GM19397 (cell line): ENCODE results near the gene WNT9A.

ENCODE experiments used
- ATAC-seq: cut with Tn5 transposase; IDR thresholded peaks from one replicate; pipeline ENCODE4 v1.9.1; 2021; ENCODE audit warnings: mild to moderate bottlenecking, moderate library complexity; ENCODE audit not compliant: unreplicated experiment

Gene WNT9A

DNA sequence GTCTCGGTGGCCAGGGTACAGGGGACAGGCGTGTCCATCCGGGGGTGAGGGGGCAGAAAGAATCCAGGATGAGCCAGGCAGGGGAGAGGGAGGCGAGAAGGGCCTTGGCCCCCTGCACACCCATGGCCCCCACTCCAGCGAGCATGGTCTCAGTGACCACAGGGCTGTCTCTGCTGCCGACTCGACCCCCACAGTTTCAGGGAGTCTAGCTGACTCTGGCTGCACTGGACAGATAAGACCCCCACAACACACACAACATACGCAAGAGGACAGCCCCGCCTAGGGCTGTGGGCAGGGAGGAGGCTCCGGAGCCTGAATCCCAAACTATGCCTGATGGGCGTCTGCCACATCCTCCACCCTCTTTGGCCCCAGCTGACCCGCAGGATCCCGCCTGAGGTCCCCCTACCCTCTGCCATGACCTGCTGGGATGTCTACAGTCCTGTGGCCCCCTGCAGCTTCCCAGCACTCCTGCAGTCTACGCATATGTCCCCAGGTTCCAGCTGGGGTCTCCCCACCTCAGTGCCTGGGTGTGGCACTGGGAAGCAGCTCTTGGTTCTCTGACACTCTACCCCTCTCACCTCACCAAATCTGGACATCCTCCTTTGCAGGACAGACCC is 22.0 kb downstream of the WNT9A start:
- ATAC-seq = no peak

- ATAC-seq = no peak
These were observed 22.7 kb downstream of the WNT9A start for GRCh38 chr1:227924833-227925574.

DNA sequence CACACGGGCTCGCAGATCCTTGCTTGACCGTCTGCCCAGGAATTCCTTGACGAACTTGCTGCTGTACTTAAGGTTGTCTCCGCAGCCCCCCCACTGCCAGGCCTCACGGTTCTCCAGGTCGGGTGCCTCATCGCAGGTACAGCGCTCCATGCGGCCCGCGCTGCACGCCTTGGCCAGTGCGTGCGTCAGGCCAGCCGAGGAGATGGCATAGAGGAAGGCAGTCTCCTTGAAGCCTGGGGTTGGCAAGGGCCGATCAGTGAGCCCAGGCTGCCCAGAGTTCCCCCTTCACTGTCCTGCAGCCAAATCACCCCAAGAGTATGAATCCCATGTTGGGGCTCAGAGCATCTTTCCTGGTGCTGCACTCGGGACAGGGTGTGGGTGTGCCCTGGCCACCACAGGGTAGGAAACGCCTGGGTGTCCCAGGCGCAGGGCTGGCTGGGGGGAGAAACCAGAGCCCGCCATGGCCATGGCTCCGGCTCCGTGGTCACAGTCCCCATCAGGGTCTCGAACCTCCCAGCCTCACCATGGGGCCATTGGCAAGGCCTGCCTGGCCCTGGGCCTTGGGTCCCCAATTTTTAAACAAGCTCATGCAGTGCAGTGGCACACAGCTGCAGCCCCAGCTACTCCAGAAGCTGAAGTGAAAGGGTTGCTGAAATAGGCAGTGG is 23.4 kb downstream of the WNT9A start:
- no peak for ATAC-seq

DNA sequence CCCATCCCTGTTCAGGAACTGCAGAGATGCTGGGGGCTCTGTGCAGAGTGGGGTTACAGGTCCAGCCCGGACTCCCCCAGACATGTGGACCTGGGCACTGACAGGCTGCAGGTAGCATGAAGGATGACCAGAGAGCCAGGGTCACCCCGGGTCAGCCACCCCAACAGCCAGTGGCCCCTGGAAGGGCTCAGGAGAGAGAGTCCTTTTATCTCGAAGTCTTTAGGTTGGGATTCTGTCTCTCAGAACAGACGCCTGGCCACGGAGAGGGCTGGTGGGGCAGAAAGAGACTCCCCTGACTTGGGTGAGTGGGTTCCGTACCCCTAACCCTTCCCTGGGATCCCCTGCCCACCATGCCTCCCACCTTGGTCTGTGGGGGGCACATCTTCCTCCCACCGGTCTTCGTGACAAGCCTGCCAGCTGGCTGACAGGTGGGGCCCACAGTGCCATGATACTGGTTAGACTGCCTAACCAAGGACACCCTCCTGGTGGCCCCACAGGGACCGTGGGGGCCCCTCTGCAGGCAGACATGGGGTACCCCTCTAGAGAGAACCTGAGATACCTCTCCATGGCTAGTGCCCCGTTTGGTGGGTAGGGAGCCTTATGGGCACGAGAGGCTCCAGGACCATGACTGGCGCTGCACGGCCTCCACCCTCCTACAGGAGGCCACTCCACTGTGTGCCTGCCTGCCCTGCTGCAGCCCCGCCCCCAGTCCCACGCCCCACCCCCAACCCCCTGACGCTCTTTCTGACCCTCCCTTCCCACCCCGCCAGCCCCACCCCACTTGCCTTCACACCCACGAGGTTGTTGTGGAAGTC is 24.2 kb downstream of the WNT9A start:
- no peak for ATAC-seq

GRCh38 chr1:227922501-227923352 is 25.0 kb downstream of the WNT9A start:
- ATAC-seq = no peak

DNA sequence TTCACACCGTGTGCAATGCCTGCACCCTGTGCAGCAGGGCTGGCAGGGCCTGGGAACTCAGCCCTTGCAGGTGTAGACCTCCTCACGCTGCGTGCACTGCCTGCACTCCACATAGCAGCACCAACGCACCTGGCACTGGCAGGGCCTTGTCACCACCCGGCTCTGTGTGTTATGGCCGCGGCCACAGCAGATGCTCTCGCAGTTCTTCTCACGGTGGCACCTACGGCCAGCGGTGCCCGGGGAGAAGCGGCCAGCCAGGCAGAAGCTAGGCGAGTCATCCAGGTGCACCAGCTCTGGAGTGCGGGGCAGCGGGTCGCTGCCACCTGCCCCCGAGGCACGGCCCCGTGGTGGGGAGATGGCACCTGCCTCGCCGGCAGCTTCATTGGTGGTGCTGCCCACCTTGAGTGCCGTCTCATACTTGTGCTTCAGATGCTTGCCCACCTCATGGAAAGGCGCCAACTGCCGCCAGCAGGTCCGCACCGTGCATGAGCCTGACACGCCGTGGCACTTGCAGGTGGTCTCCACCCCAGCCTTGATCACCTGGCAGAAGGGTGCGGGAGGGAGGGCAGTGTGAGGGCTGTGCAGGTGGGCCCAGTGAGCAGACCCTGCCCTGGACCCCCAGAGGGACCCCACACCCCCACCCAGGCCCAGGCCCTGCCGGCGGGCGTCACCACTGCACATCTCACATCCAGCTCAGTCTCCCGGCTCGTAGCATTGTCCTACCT is 26.1 kb downstream of the WNT9A start:
- no peak for ATAC-seq

- ATAC-seq = no peak
These were observed 26.8 kb downstream of the WNT9A start for GRCh38 chr1:227920896-227921295.

DNA sequence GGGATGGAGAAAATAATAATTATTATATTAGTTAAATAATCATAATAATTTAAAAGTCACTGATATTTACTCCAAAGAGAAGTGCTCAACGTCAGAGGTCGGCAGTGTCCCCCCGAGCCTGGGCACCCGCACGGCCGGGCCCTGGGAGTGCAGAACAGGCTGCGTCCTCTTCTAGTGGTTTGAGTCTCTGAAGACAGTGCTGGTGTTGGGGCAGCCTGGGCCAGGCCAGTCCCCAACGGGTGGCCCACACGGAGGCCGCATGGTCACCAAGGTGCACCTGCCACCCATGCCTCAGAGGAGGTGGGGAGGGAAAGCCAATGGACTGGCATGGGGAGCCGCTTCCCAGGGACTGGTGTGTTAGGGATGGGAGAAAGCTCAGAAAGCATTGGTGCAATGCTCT is 27.3 kb downstream of the WNT9A start:
- ATAC-seq = no peak

GRCh38 chr1:227919906-227920305 is 27.8 kb downstream of the WNT9A start:
- no peak for ATAC-seq

GRCh38 chr1:227918736-227919135 is 29.0 kb downstream of the WNT9A start:
- no peak for ATAC-seq

DNA sequence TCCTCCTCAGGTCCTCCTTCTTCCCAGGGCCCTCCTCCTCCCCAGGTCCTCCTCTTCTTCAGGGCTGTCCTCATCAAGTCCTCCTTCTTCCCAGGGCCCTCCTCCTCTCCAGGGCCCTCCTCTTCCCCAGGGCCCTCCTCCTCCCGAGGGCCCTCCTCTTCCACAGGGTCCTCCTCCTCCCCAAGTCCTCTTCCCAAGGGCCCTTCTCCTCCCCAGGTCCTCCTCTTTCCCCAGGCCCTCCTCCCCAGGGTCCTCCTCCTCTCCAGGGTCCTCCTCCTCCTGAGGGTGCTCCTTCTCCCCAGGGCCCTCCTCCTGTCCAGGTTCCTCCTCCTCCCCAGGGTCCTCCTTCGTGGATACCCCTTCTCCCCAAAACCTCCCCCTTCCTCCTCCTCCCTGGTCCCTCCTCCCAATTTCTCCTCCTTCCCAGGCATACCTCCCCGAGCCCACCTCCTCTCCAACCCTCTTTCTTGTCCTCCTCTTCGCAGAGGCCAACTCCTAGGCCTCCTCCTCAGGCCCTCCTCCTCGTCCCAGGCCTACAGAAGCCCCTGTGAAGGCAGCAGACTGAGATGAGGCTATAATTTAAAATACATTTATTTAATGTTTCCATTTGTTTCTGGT is 29.5 kb downstream of the WNT9A start:
- ATAC-seq = no peak

GRCh38 chr1:227917081-227917950 is 30.4 kb downstream of the WNT9A start:
- ATAC-seq = no peak

DNA sequence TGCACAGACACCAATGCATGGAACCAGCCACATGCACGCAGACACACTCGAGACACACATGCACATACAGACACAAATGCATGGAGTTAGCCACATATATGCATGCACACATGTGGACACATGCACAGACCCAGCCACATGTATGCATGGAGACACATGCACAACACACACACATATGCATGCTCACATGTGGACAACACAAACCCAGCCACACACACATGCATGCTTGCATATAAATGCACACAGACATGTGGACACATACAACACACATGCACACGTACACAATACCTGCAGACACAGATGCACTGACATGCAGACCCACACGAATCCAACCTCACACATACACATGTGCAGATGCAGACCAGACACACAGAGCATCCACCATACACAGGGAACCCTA is 31.1 kb downstream of the WNT9A start:
- no peak for ATAC-seq

GRCh38 chr1:227915564-227916553 is 31.9 kb downstream of the WNT9A start:
- ATAC-seq = no peak

- no peak for ATAC-seq
These were observed 32.8 kb downstream of the WNT9A start for GRCh38 chr1:227914801-227915563.
